ENCODE results near the gene COP1.

The COP1 gene

DNA sequence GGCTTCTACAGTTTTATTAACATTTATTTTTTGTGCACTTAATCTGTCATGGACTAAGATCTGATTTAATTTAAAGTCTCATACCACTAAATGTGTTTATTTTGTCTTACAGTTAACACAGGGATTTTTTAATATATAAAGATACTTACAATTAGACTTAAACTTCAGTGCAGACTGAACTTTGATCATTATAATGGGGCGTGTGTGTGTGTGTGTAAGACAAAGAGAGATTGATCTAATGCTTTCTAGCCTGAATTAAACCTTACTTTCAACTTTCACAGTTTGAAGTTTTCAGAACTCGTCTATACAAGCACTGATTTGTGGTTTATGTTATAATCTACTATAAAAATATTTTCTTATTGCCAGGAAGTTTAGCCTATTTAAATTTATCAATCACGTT is 150.8 kb downstream of the COP1 start:
- no peaks in the 10 kb centered on the region for H3K27me3 ChIP-seq
- no peak overlapping the region for H3K4me3 ChIP-seq
- no peak overlapping the region for H3K27ac ChIP-seq
- H3K9me3 ChIP-seq (replicated peaks in 1 of 11), result no peaks in the 10 kb centered on the region
- H3K4me1 ChIP-seq, result peaks cover 0 to 20% (median 0%) of the 10 kb centered on the region in 10 experiments; a peak in 4 of 20 replicates
- H3K36me3 ChIP-seq, result peaks cover 6 to 41% (median 16%) of the 10 kb centered on the region in 11 experiments; a peak in 17 of 22 replicates
- peaks cover 0 to 48% (median 12%) of the 10 kb centered on the region in 11 experiments; a peak in 14 of 22 replicates for H4K20me1 ChIP-seq
- no peak for TF ChIP-seq Cebpa-rat (IDR thresholded peaks at IDR 0.05)
- no peak overlapping the region for H3K4me2 ChIP-seq
- H3K9ac ChIP-seq, result no peak overlapping the region

DNA sequence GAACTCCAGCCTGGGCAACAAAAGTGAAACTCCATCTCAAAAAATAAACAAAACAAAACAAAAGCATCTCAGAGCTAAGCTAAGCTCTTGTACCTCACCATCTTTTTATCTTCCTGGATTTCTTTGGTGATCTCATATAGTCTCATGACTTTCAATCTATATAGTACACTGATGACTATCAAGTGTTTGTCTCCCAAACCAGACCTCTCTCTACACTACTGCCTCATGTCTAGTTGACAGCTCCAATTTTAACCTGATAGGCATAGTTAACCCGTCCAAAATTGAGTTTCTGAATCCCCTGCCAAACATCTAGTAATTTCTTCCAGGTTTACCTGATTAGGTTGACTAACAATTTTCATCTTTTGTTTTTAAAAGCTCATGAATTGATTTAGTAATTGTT is 151.7 kb downstream of the COP1 start:
- H3K9me3 ChIP-seq (replicated peaks in 1 of 11), result no peaks in the 10 kb centered on the region
- no peak overlapping the region for H3K4me3 ChIP-seq
- peaks cover 0 to 20% (median 0%) of the 10 kb centered on the region in 10 experiments; a peak in 4 of 20 replicates for H3K4me1 ChIP-seq
- peaks cover 0 to 50% (median 12%) of the 10 kb centered on the region in 11 experiments; a peak in 13 of 22 replicates for H4K20me1 ChIP-seq
- no peak for TF ChIP-seq Cebpa-rat (IDR thresholded peaks at IDR 0.05)
- H3K4me2 ChIP-seq, result no peak overlapping the region
- no peak overlapping the region for H3K9ac ChIP-seq
- no peaks in the 10 kb centered on the region for H3K27me3 ChIP-seq
- peaks cover 6 to 41% (median 15%) of the 10 kb centered on the region in 11 experiments; a peak in 17 of 22 replicates for H3K36me3 ChIP-seq
- no peak overlapping the region for H3K27ac ChIP-seq

DNA sequence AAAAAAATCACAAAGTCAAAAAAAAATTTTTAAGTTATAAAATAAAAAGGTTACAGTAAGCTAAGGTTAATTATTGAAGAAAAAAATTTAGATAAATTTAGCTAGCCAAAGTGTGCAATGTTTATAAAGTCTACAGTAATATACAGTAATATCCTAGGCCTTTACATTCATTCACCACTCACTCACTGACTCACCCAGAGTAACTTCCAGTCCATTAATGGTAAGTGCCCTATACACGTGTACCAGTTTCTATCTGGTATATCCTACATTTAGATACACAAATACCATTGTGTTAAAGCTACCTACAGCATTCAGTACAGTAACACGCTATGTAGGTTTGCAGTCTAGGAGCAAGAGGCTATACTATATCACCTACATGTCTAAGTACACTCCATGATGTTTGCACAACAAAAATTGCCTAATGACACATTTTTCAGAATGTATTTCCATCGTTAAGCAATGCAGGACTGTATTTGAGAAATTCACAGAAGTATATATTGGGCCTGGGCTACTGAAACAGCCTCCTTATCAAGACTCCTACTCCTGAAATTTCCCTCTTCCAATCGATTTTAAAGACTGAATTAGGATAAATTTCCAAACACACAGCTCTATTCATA is 155.1 kb downstream of the COP1 start:
- no peak for TF ChIP-seq Cebpa-rat (IDR thresholded peaks at IDR 0.05)
- Histone ChIP-seq H3K36me3 (peaks cover 6 to 50% (median 23%) of the 10 kb centered on the region in 11 experiments; a peak in 18 of 22 replicates), H3K9ac (no peak overlapping the region), H3K27ac (no peak overlapping the region), H3K4me2 (no peak overlapping the region), H3K4me3 (no peak overlapping the region), H3K9me3 (replicated peaks in 1 of 11) (no peaks in the 10 kb centered on the region), H4K20me1 (peaks cover 0 to 63% (median 13%) of the 10 kb centered on the region in 11 experiments; a peak in 13 of 22 replicates), H3K4me1 (peaks cover 0 to 20% (median 0%) of the 10 kb centered on the region in 10 experiments; a peak in 4 of 20 replicates), H3K27me3 (no peaks in the 10 kb centered on the region)

DNA sequence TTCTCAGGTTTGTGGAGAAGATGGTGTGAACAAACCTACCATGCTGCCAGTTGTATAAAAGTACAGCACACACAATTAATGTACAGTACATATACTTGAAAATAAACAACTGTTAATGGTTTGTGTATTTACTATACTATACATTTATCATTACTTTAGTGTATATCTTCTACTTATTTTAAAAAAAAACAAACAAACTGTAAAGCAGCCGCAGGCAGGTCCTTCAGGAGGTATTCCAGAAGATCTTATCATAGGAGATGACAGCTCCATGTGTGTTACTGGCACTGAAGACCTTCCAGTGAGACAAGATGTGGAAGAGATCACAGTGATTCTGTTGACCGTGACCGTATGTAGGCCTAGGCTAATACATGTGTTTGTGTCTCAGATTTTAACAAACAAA is 155.7 kb downstream of the COP1 start:
- Histone ChIP-seq H3K27ac (no peak overlapping the region), H3K4me3 (no peak overlapping the region), H3K27me3 (no peaks in the 10 kb centered on the region)

DNA sequence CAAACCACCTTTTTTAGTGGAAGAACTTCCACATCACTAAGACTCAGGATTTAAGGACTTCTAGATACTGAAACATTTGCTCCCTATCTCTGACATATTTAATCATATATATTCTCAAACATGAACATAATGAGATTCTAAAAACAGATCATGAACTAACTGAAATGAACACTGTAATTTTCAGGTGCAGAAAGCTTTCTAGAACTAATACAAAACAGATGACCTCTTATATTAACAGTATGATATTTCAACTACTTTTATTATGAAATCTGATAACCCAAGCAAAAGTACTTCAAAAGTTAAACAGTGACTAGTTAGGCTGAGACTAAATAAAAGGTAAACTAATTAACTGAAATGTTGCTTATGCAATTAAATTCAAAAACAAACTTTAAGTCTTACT is 157.5 kb downstream of the COP1 start:
- Histone ChIP-seq H3K4me2 (no peak overlapping the region), H3K27me3 (no peaks in the 10 kb centered on the region), H3K4me1 (peaks cover 0 to 15% (median 0%) of the 10 kb centered on the region in 10 experiments; a peak in 4 of 20 replicates), H4K20me1 (peaks cover 0 to 67% (median 13%) of the 10 kb centered on the region in 11 experiments; a peak in 12 of 22 replicates), H3K9me3 (replicated peaks in 1 of 11) (no peaks in the 10 kb centered on the region), H3K9ac (no peak overlapping the region), H3K36me3 (peaks cover 5 to 61% (median 17%) of the 10 kb centered on the region in 11 experiments; a peak in 19 of 22 replicates), H3K4me3 (no peak overlapping the region), H3K27ac (no peak overlapping the region)
- TF ChIP-seq Cebpa-rat (IDR thresholded peaks at IDR 0.05), result no peak

More for the DNA sequence above, 155.7 kb downstream of the COP1 start:
- Histone ChIP-seq H3K36me3 (peaks cover 6 to 50% (median 23%) of the 10 kb centered on the region in 11 experiments; a peak in 18 of 22 replicates), H3K9me3 (replicated peaks in 1 of 11) (no peaks in the 10 kb centered on the region), H3K4me2 (no peak overlapping the region), H3K9ac (no peak overlapping the region), H3K4me1 (peaks cover 0 to 20% (median 0%) of the 10 kb centered on the region in 10 experiments; a peak in 4 of 20 replicates), H4K20me1 (peaks cover 0 to 67% (median 13%) of the 10 kb centered on the region in 11 experiments; a peak in 13 of 22 replicates)
- no peak for TF ChIP-seq Cebpa-rat (IDR thresholded peaks at IDR 0.05)

DNA sequence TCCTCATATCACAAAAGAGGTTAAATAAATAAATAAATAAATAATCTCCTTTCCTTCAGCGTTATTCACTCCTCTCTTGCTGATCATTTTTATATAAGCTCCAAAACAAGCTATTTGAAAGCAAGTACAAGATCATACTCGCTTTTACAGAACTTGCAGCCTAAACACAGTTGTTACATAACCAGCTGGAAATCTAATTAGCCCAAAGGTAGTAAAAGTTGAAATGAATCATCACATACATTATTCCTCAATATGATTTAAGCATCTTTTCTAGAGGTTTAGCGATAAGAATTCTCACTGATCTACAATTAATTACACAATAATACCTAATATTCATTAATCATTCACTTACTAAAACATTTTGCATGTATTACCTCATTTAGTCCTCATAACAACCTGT is 160.2 kb downstream of the COP1 start:
- no peak overlapping the region for H3K4me2 ChIP-seq
- peaks cover 23 to 79% (median 44%) of the 10 kb centered on the region in 11 experiments for H3K36me3 ChIP-seq
- H4K20me1 ChIP-seq, result peaks cover 0 to 57% (median 1%) of the 10 kb centered on the region in 11 experiments; a peak in 9 of 22 replicates
- no peak for TF ChIP-seq Cebpa-rat (IDR thresholded peaks at IDR 0.05)
- H3K9me3 ChIP-seq (replicated peaks in 1 of 11), result no peaks in the 10 kb centered on the region
- no peaks in the 10 kb centered on the region for H3K4me1 ChIP-seq
- no peaks in the 10 kb centered on the region for H3K27me3 ChIP-seq
- no peak overlapping the region for H3K27ac ChIP-seq
- no peak overlapping the region for H3K4me3 ChIP-seq
- no peak overlapping the region for H3K9ac ChIP-seq

DNA sequence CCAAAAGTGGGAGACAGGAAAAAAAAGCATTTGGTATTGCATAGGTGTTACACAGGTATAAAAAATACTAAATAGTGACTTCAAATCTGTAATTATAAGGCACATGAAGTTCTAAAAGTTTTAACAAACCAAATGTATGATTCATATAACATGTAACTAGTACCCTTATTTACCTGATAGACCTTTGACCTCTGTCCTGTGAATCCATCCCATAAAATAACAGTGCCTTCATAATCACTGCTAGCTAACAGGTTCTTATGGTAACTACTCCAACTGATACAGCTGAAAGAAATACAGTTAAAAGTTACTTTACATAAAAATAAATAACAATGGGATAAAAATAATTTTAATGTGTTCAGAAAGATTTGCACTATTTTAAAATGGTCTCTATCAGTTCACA is 163.5 kb downstream of the COP1 start:
- H3K9ac ChIP-seq, result no peak overlapping the region
- H3K36me3 ChIP-seq, result peaks cover 54 to 91% (median 73%) of the 10 kb centered on the region in 11 experiments
- H3K4me2 ChIP-seq, result no peak overlapping the region
- no peaks in the 10 kb centered on the region for H3K27me3 ChIP-seq
- no peak overlapping the region for H3K4me3 ChIP-seq
- no peaks in the 10 kb centered on the region; a peak in 1 of 22 replicates for H3K9me3 ChIP-seq (replicated peaks in 1 of 11)
- H3K4me1 ChIP-seq, result no peaks in the 10 kb centered on the region
- peaks cover 0 to 44% (median 0%) of the 10 kb centered on the region in 11 experiments; a peak in 7 of 22 replicates for H4K20me1 ChIP-seq
- no peak overlapping the region for H3K27ac ChIP-seq
- no peak for TF ChIP-seq Cebpa-rat (IDR thresholded peaks at IDR 0.05)

DNA sequence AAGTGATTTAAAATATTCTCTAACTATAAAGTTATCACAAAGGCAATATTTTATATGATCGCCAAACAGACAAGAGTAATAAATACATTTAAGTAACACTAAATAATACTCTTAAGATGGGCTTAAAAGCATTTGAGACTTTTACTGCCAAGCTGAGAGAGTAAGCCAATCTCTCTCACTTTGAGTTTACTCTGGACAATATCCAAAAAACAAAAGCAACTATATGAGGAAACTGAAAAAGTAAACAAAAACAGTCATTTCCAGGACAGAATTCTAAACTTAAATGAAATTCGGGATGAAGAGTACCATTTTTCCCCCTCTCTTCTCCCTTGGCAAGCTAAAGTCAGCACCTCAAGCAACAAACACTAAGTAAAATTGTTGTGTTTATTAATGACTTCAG is 173.2 kb downstream of the COP1 start:
- no peak for TF ChIP-seq Cebpa-rat (IDR thresholded peaks at IDR 0.05)
- no peaks in the 10 kb centered on the region; a peak in 1 of 22 replicates for H3K9me3 ChIP-seq (replicated peaks in 1 of 11)
- H3K9ac ChIP-seq, result no peak overlapping the region
- no peaks in the 10 kb centered on the region for H3K4me1 ChIP-seq
- H3K4me3 ChIP-seq, result no peak overlapping the region
- no peak overlapping the region for H3K4me2 ChIP-seq
- H4K20me1 ChIP-seq, result peaks cover 0 to 44% (median 0%) of the 10 kb centered on the region in 11 experiments; a peak in 5 of 22 replicates
- peaks cover 31 to 90% (median 72%) of the 10 kb centered on the region in 11 experiments for H3K36me3 ChIP-seq
- H3K27ac ChIP-seq, result no peak overlapping the region
- H3K27me3 ChIP-seq, result no peaks in the 10 kb centered on the region

DNA sequence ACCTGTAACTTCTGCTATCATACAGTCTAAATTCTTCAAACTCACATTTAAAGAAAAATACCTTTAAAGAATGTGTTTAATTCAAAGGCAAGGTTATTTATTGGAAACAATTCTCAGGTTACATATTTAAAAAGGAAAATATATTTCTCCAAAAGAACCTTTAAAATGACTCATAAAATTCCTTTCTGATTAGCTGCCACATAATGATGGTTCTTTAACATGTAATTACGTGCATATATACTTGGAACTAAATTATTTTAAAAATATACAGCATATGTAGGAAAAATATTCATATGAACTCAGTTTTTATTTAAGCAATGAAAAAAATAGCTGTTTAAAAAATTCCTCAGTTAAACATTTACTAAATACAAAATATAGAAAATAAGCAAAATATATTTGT is 173.6 kb downstream of the COP1 start:
- Histone ChIP-seq H3K4me3 (no peak overlapping the region), H3K36me3 (peaks cover 27 to 89% (median 68%) of the 10 kb centered on the region in 11 experiments), H3K27ac (no peak overlapping the region), H3K9ac (no peak overlapping the region), H3K4me2 (no peak overlapping the region), H3K4me1 (no peaks in the 10 kb centered on the region), H3K27me3 (no peaks in the 10 kb centered on the region), H4K20me1 (peaks cover 0 to 43% (median 0%) of the 10 kb centered on the region in 11 experiments; a peak in 5 of 22 replicates), H3K9me3 (replicated peaks in 1 of 11) (no peaks in the 10 kb centered on the region; a peak in 1 of 22 replicates)
- no peak for TF ChIP-seq Cebpa-rat (IDR thresholded peaks at IDR 0.05)

Measured in BLaER1 treated with 17β-estradiol and CSF1 and Interleukin-3, amounts not matched to agents 10 nM and 100 nM (cell line).